ENCODE results near the gene ISM1. TPM values are rescaled to one million over a fixed set of nuclear protein-coding genes. Genes with fewer than 3 reads are reported as not detected.

ISM1 gene
- total RNA-seq, 4 donors from 2014 or later, result 2.3 to 17.5 (median 4.4) TPM

- H3K36me3 ChIP-seq, result no peaks in the 10 kb centered on the region
- H3K27ac ChIP-seq, result no peak overlapping the region
- intact Hi-C loops (cut with DNase I), result no loop called here
- no peak overlapping the region for H3K4me3 ChIP-seq
- H3K4me1 ChIP-seq, result peaks cover 0 to 5% (median 0%) of the 10 kb centered on the region in 3 donors
- H3K27me3 ChIP-seq, result no peaks in the 10 kb centered on the region
- no peaks in the 10 kb centered on the region for H3K9me3 ChIP-seq
- DNase-seq, result no peak
- TF ChIP-seq CTCF (IDR thresholded peaks at IDR 0.05), result no peak
- no peak for TF ChIP-seq POLR2A (IDR thresholded peaks at IDR 0.05)
- 74% methylated on average over 11 of the region's 11 CpGs for WGBS, 2 donors
Measured at GRCh38 chr20:13292201-13292885, 71.3 kb downstream of the ISM1 start.

GRCh38 chr20:13294522-13294921 lies 73.4 kb downstream of the ISM1 start:
- Histone ChIP-seq H3K36me3 (peaks cover 0 to 8% (median 0%) of the 10 kb centered on the region in 3 donors), H3K27me3 (no peaks in the 10 kb centered on the region), H3K9me3 (no peaks in the 10 kb centered on the region), H3K4me3 (no peak overlapping the region), H3K27ac (no peak overlapping the region), H3K4me1 (no peaks in the 10 kb centered on the region)
- intact Hi-C loops (cut with DNase I), result no loop called here
- no peak for TF ChIP-seq CTCF (IDR thresholded peaks at IDR 0.05)
- 78 to 87% methylated on average over 2 of the region's 2 CpGs for WGBS, 2 donors
- DNase-seq, result no peak

- 71 to 76% methylated on average over 6 to 8 of the region's 8 CpGs for WGBS, 2 donors
- intact Hi-C loops (cut with DNase I), result no loop called here
- H3K9me3 ChIP-seq, result no peaks in the 10 kb centered on the region
- H3K27me3 ChIP-seq, result no peaks in the 10 kb centered on the region
- no peak for DNase-seq
- TF ChIP-seq CTCF (IDR thresholded peaks at IDR 0.05), result no peak
- no peak overlapping the region for H3K27ac ChIP-seq
- H3K36me3 ChIP-seq, result peaks cover 0 to 13% (median 0%) of the 10 kb centered on the region in 3 donors
- H3K4me3 ChIP-seq, result no peak overlapping the region
- H3K4me1 ChIP-seq, result no peaks in the 10 kb centered on the region
Measured at GRCh38 chr20:13295637-13296036, 74.6 kb downstream of the ISM1 start.

GRCh38 chr20:13296070-13296469 lies 75.0 kb downstream of the ISM1 start:
- intact Hi-C loops (cut with DNase I), result no loop called here
- Histone ChIP-seq H3K9me3 (no peaks in the 10 kb centered on the region), H3K4me1 (no peaks in the 10 kb centered on the region), H3K27me3 (no peaks in the 10 kb centered on the region), H3K27ac (no peak overlapping the region), H3K36me3 (peaks cover 0 to 13% (median 0%) of the 10 kb centered on the region in 3 donors), H3K4me3 (no peak overlapping the region)
- 23 to 89% methylated on average over 1 to 4 of the region's 4 CpGs for WGBS, 2 donors
- TF ChIP-seq POLR2A (IDR thresholded peaks at IDR 0.05) (no peak), CTCF (IDR thresholded peaks at IDR 0.05) (no peak)
- no peak for DNase-seq

GRCh38 chr20:13297147-13297899 lies 76.2 kb downstream of the ISM1 start:
- H3K36me3 ChIP-seq, result peaks cover 0 to 13% (median 0%) of the 10 kb centered on the region in 3 donors
- H3K27me3 ChIP-seq, result no peaks in the 10 kb centered on the region
- H3K4me1 ChIP-seq, result no peaks in the 10 kb centered on the region
- TF ChIP-seq CTCF (IDR thresholded peaks at IDR 0.05) (no peak), POLR2A (IDR thresholded peaks at IDR 0.05) (no peak)
- H3K27ac ChIP-seq, result no peak overlapping the region
- no peak overlapping the region for H3K4me3 ChIP-seq
- 70 to 83% methylated on average over 5 of the region's 5 CpGs for WGBS, 2 donors
- DNase-seq, result no peak
- intact Hi-C loops (cut with DNase I), result no loop called here
- no peaks in the 10 kb centered on the region for H3K9me3 ChIP-seq
